GM19025 (cell line): Measurements from ENCODE around the gene PCBP3.
"Not testable (repeated sequence)": the region's sequence is repeated elsewhere in the genome, so short reads cannot be mapped to it uniquely, and the experiment has no call there.

Source experiments
- ATAC-seq: cut with Tn5 transposase; IDR thresholded peaks from one replicate; pipeline ENCODE4 v1.9.1; 2021; ENCODE audit warnings: mild to moderate bottlenecking, low read depth, moderate library complexity; ENCODE audit not compliant: unreplicated experiment

Gene PCBP3

GRCh38 chr21:45835301-45836267 lies 192.1 kb downstream of the PCBP3 start:
- ATAC-seq, result no peak

GRCh38 chr21:45836268-45836655 lies 192.7 kb downstream of the PCBP3 start:
- ATAC-seq, result no peak

DNA sequence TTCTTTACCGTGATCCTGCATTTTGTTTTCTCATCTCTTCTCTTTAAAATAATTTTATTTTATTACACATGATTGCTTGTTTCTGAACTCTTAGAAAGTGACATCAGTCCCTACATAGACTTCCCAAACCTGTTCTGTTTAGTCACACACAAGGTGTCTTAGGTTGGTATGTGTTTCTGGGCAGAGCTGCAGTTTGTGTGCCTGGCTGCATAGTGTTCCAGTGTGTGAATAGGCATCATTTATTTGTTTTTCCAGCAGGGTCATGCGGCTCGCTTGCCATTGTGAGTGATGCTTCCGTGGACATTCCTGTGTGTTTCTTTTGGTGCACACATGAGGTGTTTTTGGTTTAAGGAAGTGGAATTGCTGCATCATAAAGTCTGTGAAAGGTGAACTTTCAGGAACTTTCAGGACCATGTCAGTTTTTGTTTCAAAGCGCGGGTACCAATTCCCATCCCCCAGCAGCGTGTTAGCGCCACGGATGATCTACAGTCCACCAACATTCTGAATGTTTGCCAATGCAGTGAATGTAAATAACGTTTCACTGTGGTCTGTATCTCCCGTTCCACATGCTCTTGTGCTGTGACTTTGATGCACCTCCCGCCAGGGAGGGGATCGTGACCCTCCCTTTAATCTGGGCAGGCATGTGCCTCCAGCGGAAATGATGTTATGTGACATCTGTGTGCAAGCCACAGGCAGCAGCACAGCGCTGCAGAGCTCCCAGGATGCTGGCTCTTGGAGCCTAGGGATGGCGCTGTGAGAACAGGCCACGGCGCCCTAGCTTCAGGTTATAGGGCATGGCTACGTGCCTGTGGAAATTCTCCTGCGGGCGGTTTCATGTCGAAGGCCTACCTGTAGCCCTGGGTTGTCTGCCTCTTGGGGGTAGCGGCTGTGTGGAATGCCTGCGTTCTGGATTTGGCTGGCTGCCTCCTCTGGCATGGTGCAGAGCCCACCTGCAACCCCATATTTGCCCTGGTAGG lies 193.5 kb downstream of the PCBP3 start:
- no peak for ATAC-seq

GRCh38 chr21:45837936-45838335 lies 194.4 kb downstream of the PCBP3 start:
- no peak for ATAC-seq

- ATAC-seq, result no peak
These were observed 195.1 kb downstream of the PCBP3 start for GRCh38 chr21:45838634-45839033.

DNA sequence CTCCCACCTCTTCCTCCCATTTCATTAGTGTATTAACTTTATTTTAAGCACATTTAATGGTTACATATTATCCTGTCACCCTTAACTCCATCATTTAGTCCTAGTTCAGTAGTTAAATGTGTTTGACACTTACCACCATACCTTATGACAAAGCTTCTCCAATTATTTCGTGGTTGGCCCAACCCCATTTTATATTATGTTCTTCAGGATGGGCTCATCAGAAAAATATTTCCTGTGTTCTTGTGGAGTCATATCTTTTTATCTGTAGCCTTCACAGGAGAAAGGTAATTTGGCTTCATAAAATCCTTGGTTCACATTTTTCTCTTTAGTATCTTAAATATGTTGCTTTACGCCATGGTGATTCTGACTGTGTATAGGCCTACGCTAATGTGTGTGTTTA lies 195.7 kb downstream of the PCBP3 start:
- ATAC-seq, result no peak

- ATAC-seq, result no peak
These were observed 197.5 kb downstream of the PCBP3 start for GRCh38 chr21:45841033-45841432.

DNA sequence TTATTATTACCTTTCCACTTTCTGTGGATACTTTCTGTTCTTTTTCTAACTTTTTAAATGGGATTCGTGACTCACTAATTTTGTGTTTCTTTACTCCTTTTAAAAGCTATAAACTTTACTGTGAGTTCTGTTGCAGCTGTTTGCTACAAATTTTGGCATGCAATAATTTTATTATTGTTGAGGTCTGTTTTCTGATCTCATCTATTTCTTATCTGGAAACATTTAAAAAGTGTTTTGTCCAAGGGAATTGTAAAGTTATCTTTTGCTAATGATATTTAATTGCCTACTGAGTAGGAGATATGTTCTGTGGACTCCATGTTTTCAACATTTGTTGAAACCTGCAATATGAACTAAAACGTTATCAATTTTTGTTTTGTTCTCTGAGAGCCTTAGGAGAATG lies 199.9 kb downstream of the PCBP3 start:
- no peak for ATAC-seq

DNA sequence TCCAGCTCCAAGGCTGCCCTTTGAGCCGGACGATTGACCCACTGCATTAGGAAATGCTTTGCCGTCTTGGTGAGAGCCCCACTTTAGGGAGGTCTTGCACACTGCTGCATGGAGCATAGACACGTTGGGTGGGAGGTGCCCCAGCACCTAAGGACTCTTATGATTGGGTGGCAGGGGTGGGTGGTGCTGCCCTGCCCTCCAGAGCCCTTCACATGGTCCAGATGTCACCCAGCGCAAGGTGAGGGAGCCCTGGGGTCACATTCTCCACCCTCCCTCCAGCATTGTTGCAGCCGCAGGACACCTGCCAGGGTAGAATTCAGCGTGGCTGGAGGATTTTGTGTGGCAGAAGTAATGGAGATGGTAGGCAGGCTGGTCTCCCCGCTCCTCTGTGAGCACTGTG lies 200.7 kb downstream of the PCBP3 start:
- ATAC-seq, result no peak

GRCh38 chr21:45845063-45845769 lies 201.7 kb downstream of the PCBP3 start:
- no peak for ATAC-seq

- ATAC-seq, result no peak
These were observed 202.2 kb downstream of the PCBP3 start for GRCh38 chr21:45845770-45846090.

- no peak for ATAC-seq
These were observed 203.0 kb downstream of the PCBP3 start for GRCh38 chr21:45846373-45847160.

DNA sequence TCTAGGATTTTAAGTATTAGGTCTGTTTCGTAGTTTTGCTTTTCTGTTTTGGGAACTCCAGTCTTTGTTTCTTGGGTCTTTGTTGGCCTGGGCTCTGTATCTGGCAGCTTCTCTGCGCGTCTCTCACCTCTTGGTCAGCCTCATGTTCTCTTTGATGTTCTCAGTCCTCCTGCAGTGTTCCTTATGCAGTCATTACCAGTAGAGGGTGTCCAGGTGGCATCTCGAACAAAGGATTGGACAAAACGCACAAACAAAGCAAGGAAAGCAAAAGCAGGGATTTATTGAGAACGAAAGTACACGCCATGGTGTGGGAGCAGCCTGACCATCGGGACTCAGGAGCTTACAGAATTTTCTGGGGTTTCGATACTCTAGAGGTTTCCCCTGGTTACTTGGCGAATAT lies 204.3 kb downstream of the PCBP3 start:
- ATAC-seq, result no peak

- ATAC-seq, result no peak
These were observed 204.8 kb downstream of the PCBP3 start for GRCh38 chr21:45848331-45848730.

GRCh38 chr21:45848805-45849204 lies 205.3 kb downstream of the PCBP3 start:
- ATAC-seq, result no peak

DNA sequence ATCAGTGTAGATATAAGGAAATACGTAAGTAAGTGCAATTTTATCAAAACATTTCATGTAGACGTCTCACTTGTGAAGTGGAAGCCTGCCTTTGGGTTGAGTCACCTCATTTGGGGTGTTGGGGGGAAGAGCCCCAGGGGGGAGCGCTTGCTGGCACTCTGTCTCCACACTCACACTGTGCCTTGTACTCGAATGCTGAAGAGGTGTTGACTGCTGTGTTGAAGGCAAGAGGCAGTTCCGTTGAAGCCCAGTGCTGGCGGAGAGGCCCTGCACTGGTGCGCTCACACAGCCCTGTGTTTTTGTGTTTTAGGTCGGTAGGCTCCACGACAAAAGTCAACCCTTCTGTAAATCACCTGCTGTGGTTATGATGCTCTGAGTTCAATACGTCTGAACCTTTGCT lies 206.1 kb downstream of the PCBP3 start:
- no peak for ATAC-seq

- ATAC-seq, result no peak
These were observed 206.7 kb downstream of the PCBP3 start for GRCh38 chr21:45850181-45850580.

DNA sequence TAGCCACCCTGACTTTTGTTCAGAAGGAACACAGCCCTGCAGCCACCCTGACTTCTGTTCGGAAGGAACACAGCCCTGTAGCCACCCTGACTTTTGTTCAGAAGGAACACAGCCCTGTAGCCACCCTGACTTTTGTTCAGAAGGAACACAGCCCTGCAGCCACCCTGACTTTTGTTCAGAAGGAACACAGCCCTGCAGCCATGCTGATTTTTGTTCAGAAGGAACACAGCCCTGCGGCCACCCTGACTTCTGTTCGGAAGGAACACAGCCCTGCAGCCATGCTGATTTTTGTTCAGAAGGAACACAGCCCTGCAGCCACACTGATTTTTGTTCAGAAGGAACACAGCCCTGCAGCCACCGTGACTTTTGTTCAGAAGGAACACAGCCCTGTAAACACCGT lies 208.9 kb downstream of the PCBP3 start:
- not testable (repeated sequence) for ATAC-seq

GRCh38 chr21:45852886-45853400 lies 209.4 kb downstream of the PCBP3 start:
- no peak for ATAC-seq
